ENCODE results near the gene RNF222.

RNF222 gene, protein sequence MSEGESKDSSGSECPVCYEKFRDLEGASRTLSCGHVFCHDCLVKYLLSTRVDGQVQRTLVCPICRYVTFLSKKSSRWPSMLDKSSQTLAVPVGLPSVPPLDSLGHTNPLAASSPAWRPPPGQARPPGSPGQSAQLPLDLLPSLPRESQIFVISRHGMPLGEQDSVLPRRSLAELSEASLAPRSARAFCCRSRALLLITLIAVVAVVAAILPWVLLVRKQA

DNA sequence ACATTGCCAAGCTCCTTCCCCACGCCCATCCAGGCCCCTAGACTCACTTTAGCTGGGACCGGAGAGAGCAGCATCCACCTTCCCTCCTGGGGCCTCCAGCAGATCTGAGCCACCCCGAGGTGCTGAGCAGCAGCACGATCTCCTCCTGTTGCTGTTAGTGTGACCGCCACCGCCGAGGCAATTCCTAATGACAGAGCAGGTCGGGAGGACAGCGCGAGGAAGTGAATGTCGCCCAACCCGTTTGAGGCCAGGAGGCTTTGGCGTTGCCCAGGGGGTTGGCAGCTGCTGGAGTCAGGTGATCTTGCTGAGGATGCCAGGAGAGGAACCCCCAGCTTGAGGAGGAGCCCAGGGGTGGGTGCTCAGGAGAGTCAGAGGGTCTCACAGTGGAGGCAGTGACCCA lies at the start of gene RNF222:
Gene RNF222, minus strand, starts transcription at position 192 of the 400 bp plus-strand sequence. CDS start 4,366 bp downstream, outside the sequence.
- no peak for DNase-seq (ENCODE audit: low spot score)
- Mint-ChIP-seq H3K36me3 (ENCODE audit: low read depth) (peaks cover 3% of the 10 kb centered on the region), H3K27ac (no peak within 1 kb of the TSS), H3K4me3 (no peak within 1 kb of the TSS), H3K9me3 (no peaks in the 10 kb centered on the region), H3K27me3 (ENCODE audit: low read depth) (peaks cover 39% of the 10 kb centered on the region), H3K4me1 (ENCODE audit: low read depth) (peaks cover 11% of the 10 kb centered on the region)

DNA sequence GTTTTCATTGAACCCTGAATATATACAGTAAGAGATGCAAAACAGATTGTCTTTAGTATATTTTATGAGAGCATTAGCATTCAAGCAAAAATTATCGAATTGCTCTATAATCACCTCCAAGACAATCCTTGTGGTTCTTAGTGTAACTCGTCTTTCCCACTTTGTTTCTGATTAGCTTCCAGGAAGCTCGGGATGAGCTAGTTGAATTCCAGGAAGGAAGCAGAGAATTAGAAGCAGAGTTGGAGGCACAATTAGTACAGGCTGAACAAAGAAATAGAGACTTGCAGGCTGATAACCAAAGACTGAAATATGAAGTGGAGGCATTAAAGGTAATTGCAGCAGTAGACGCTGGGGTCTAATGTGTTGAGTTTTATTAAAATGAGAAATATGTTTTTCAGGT lies 47.9 kb upstream of the RNF222 start:
- H3K36me3 Mint-ChIP-seq (ENCODE audit: low read depth) = peaks cover 44% of the 10 kb centered on the region
- H3K4me3 Mint-ChIP-seq = no peak overlapping the region
- no peak for DNase-seq (ENCODE audit: low spot score)
- no peaks in the 10 kb centered on the region for H3K27me3 Mint-ChIP-seq (ENCODE audit: low read depth)
- H3K4me1 Mint-ChIP-seq (ENCODE audit: low read depth) = peaks cover 31% of the 10 kb centered on the region
- H3K9me3 Mint-ChIP-seq = no peaks in the 10 kb centered on the region
- H3K27ac Mint-ChIP-seq = no peak overlapping the region

DNA sequence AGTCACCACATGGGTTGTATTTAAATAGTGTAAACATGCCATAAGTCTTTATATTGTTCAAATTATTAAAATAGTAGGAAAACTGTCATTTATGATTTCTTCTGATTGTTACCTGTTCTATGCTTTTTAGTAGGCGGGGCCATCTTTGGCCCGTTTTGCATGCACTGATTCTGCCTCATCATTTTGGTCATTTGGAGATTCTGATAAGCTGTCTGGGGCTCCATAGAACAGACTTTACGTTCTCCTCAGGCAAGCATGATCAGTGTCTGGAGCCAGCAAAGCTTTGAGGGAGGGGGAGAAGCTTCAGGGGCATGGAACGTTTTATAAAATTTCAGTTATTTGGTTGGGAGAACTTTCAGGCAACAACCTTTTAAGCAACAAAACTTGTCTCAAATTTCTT lies 46.9 kb upstream of the RNF222 start:
- Mint-ChIP-seq H3K4me1 (ENCODE audit: low read depth) (peaks cover 35% of the 10 kb centered on the region), H3K4me3 (no peak overlapping the region), H3K27ac (no peak overlapping the region), H3K9me3 (no peaks in the 10 kb centered on the region), H3K27me3 (ENCODE audit: low read depth) (no peaks in the 10 kb centered on the region), H3K36me3 (ENCODE audit: low read depth) (peaks cover 44% of the 10 kb centered on the region)
- no peak for DNase-seq (ENCODE audit: low spot score)

DNA sequence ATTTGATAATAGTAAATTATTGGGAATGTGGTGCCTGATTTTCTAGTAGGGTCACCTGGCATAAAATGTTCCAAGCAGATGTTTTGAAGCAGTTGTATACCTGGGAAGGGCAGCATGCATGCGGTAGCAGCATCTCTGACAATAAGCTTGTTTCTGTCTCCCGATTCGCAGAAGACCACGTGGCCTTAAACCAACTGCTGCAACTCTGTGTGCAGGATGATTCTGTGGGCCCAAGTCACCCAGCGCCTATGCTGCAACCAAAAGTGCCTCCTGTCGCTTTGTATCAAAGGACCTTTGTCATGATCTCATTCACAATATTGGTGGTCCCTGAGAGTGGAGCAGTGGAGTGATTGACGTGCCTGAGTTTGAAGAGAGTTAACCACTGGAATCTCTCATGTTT lies 46.1 kb upstream of the RNF222 start:
- Mint-ChIP-seq H3K36me3 (ENCODE audit: low read depth) (peaks cover 43% of the 10 kb centered on the region), H3K27ac (no peak overlapping the region), H3K4me3 (no peak overlapping the region), H3K27me3 (ENCODE audit: low read depth) (no peaks in the 10 kb centered on the region), H3K4me1 (ENCODE audit: low read depth) (peaks cover 35% of the 10 kb centered on the region), H3K9me3 (no peaks in the 10 kb centered on the region)
- DNase-seq (ENCODE audit: low spot score) = no peak

DNA sequence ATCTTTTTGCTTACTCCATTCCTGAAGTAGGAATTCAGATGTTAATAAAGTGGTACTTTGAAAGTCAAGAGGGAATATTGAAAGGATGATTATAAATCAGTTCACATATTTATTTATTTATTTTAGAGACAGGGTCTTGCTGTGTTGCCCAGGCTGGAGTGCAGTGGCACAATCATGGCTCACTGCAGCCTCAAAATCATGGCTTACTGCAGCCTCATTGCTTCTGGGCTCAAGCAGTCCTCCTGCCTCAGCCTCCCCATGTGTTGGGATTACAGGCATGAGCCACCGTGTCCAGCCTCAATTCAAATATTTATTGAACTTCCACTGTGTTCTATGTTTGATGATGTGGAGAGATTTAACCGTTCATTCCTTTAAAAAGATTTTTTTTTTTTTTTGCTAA lies 44.7 kb upstream of the RNF222 start:
- peaks cover 38% of the 10 kb centered on the region for H3K36me3 Mint-ChIP-seq (ENCODE audit: low read depth)
- no peaks in the 10 kb centered on the region for H3K27me3 Mint-ChIP-seq (ENCODE audit: low read depth)
- DNase-seq (ENCODE audit: low spot score) = no peak
- no peak overlapping the region for H3K4me3 Mint-ChIP-seq
- H3K27ac Mint-ChIP-seq = no peak overlapping the region
- no peaks in the 10 kb centered on the region for H3K9me3 Mint-ChIP-seq
- H3K4me1 Mint-ChIP-seq (ENCODE audit: low read depth) = peaks cover 37% of the 10 kb centered on the region

DNA sequence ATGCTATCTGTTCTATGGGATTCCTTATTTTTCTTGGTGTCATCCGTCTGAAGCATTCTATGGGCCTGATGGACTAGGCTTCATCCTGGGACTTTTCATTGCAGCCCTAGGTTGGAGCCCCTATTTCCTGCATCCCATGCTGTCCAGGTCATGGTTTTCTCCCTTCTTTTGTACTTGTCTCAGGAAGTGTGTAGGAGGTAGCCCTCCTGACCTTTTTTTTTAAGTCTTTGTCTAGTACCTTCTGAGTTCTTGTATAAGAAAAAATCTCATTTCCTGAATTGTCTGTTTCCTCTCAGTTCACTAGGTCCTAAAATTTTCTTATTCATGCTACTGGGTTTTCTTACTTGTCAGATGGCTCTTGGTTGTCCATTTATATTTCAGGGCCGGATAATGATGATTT lies 44.1 kb upstream of the RNF222 start:
- peak overlapping the region; percentile 29 for H3K27ac Mint-ChIP-seq
- no peaks in the 10 kb centered on the region for H3K27me3 Mint-ChIP-seq (ENCODE audit: low read depth)
- peak overlapping the region; percentile 10 for H3K4me3 Mint-ChIP-seq
- H3K4me1 Mint-ChIP-seq (ENCODE audit: low read depth) = peaks cover 40% of the 10 kb centered on the region
- peaks cover 37% of the 10 kb centered on the region for H3K36me3 Mint-ChIP-seq (ENCODE audit: low read depth)
- DNase-seq (ENCODE audit: low spot score) = no peak
- H3K9me3 Mint-ChIP-seq = no peaks in the 10 kb centered on the region

DNA sequence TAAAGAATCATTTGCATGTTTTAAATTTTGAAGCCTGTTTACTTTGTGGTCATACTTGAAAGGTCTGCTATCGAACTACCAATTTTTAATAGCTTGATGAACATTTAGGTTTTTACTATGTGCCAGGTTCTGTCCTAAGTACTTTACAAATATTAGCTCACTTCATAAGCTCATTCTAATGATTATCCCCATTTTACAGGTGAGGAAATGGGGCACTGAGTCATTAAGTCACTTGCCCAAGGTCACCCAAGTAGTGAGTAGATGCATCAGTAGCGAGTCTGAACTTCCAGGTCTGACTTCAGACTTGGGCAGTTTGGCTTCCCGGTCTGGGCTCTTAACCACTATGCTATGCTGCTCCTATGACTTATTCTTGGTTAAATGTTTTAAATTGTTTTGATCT lies 42.1 kb upstream of the RNF222 start:
- H3K27ac Mint-ChIP-seq = no peak overlapping the region
- DNase-seq (ENCODE audit: low spot score) = no peak
- H3K4me1 Mint-ChIP-seq (ENCODE audit: low read depth) = peaks cover 46% of the 10 kb centered on the region
- peaks cover 31% of the 10 kb centered on the region for H3K36me3 Mint-ChIP-seq (ENCODE audit: low read depth)
- no peaks in the 10 kb centered on the region for H3K9me3 Mint-ChIP-seq
- no peaks in the 10 kb centered on the region for H3K27me3 Mint-ChIP-seq (ENCODE audit: low read depth)
- no peak overlapping the region for H3K4me3 Mint-ChIP-seq

DNA sequence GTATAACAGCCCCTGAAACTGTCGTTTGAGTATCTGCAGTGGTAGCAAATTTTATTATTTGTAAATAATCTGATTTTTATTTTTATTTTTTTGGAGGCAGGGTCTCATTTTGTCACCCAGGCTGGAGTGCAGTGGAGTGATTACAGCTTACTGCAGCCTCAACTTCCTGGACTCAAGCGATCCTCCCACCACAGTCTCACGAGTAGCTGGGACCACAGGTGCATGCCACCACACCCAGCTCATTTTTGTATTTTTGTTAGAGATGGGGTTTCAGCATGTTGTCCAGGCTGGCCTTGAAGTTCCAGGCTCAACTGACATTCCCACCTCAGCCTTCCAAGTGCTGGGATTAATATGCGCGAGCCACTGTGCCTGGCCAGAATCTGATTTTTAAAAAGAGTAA lies 40.8 kb upstream of the RNF222 start:
- peaks cover 40% of the 10 kb centered on the region for H3K4me1 Mint-ChIP-seq (ENCODE audit: low read depth)
- H3K4me3 Mint-ChIP-seq = no peak overlapping the region
- H3K27me3 Mint-ChIP-seq (ENCODE audit: low read depth) = no peaks in the 10 kb centered on the region
- DNase-seq (ENCODE audit: low spot score) = no peak
- H3K9me3 Mint-ChIP-seq = no peaks in the 10 kb centered on the region
- H3K36me3 Mint-ChIP-seq (ENCODE audit: low read depth) = peaks cover 25% of the 10 kb centered on the region
- no peak overlapping the region for H3K27ac Mint-ChIP-seq

DNA sequence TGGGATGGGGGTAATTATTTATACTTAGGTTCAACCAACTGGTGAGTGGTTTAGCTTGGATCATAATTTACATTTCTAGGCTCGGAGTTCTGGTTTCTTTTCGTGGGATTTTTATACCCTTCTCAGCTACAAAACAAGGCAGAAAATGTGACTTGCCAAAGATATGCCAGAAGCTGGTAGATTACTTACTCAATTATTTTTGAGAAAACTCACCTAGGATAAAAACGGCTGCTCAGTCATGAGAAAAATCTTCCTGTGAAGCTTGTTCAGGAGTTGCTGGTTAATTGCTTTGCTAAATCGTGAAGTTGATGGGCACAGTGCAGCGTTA lies 39.2 kb upstream of the RNF222 start:
- H3K4me1 Mint-ChIP-seq (ENCODE audit: low read depth) = peaks cover 34% of the 10 kb centered on the region
- DNase-seq (ENCODE audit: low spot score) = no peak
- peaks cover 23% of the 10 kb centered on the region for H3K36me3 Mint-ChIP-seq (ENCODE audit: low read depth)
- H3K27me3 Mint-ChIP-seq (ENCODE audit: low read depth) = no peaks in the 10 kb centered on the region
- H3K27ac Mint-ChIP-seq = peak overlapping the region; percentile 98
- H3K4me3 Mint-ChIP-seq = peak overlapping the region; percentile 94
- no peaks in the 10 kb centered on the region for H3K9me3 Mint-ChIP-seq

DNA sequence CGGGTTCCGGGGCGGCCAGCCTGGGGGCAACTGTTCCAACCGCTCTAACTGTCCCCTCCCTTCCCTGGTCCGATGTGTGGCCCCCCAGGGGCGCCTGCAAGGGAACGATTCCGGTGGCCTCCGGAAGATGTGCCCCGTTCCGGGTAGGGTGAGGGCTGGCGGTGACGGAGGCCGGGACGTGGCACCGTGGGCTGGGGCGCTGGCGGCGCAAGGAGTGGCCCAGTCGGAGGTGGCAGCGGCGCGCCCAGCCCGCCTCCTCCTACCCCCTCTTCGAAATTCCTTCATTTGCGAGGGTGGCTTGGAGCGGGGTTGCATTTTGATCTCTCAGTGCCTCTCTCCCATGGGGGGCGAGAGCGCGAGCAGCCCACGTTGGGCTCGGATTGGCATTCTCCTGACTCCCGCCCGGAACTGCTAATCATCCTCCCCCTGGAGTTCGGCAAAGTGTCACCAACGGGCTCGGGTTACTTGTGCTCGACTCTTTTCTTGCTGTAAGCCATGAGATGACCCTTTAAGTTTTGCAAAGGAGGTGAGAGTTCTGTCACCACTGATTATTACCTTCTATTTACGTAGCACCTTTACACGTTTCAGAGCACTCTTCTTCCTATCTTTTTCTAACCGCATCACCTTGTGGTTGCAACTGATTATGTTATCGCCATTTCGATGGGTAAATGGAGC lies 38.7 kb upstream of the RNF222 start:
- no peaks in the 10 kb centered on the region for H3K27me3 Mint-ChIP-seq (ENCODE audit: low read depth)
- H3K4me3 Mint-ChIP-seq = peak overlapping the region; percentile 94
- DNase-seq (ENCODE audit: low spot score) = peak; percentile 69
- H3K4me1 Mint-ChIP-seq (ENCODE audit: low read depth) = peaks cover 30% of the 10 kb centered on the region
- peaks cover 23% of the 10 kb centered on the region for H3K36me3 Mint-ChIP-seq (ENCODE audit: low read depth)
- H3K27ac Mint-ChIP-seq = peak overlapping the region; percentile 98
- H3K9me3 Mint-ChIP-seq = no peaks in the 10 kb centered on the region

DNA sequence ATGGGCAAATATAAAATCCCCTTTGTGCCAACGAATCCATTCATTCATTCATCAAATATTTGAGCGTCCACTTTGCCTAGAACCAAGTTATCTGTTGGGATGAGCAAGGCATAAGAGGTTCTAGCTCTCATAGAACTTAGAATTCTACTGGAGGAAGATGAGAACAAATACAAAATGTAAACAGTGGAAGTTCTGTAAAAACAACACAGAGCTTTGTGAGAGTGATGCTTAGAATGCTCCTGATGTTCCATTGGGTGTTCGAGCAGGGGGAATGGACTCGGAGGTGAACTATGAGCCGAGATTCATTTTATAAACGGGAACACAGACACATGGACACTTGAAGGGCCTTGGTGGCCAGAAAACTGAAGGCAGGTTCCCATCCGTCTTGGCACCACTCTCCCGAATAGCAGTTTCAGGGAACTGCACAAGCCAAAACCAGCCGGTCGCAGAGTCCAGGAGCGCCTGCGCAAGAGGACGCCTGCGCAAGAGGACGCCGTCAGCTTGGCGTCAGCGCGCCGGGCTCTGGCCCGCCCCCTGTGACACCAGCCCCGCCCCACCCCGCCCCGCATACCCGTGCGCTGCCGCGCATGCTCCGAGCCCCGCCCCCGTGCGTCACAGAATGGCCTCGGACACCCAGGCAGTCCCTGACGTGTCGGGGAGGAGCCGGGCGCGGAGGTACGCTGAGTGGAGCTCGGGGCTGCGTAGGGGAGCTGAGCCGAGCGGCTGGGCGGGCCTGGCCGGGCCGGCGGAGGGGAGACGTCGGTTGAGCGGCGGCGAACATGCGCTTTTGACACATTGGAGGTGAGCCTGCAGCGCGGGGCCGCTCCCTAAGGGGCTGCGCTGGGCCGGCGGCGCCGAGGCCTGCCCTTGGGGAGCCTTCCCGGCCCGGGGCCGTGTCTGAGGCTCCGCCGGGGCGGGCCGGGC lies 37.9 kb upstream of the RNF222 start, which contains the start of gene NDEL1:
Gene NDEL1, plus strand, starts transcription at position 640 of the 924 bp plus-strand sequence. CDS start 8,388 bp downstream, outside the sequence.
- Mint-ChIP-seq H3K4me1 (ENCODE audit: low read depth) (peaks cover 24% of the 10 kb centered on the region), H3K4me3 (peak within 1 kb of the TSS; percentile 94), H3K27ac (peak within 1 kb of the TSS; percentile 98), H3K9me3 (no peaks in the 10 kb centered on the region), H3K27me3 (ENCODE audit: low read depth) (no peaks in the 10 kb centered on the region), H3K36me3 (ENCODE audit: low read depth) (peaks cover 19% of the 10 kb centered on the region)
- peak; percentile 99 for DNase-seq (ENCODE audit: low spot score)

DNA sequence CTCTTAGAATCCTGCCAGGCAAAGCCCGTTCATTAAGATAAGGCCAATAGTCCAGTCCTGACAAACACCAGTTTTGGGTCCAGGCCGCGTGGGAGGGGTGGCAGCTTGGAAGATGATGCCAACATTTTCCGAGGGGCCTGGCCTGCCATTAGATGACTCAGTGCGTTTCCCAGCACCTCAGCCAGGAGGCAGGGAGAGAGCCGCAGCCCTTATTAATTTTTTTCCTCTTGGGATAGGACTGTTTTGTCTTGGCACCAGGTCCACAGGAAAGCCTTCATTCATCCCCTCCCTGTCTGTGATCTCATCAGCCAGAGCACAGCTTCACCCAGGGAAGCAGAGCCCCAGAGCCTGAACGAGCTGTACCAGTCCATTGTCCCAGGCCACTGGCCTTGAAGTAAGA lies 33.3 kb upstream of the RNF222 start:
- no peaks in the 10 kb centered on the region for H3K36me3 Mint-ChIP-seq (ENCODE audit: low read depth)
- no peak overlapping the region for H3K4me3 Mint-ChIP-seq
- H3K4me1 Mint-ChIP-seq (ENCODE audit: low read depth) = peaks cover 3% of the 10 kb centered on the region
- H3K27me3 Mint-ChIP-seq (ENCODE audit: low read depth) = peaks cover 4% of the 10 kb centered on the region
- H3K9me3 Mint-ChIP-seq = no peaks in the 10 kb centered on the region
- H3K27ac Mint-ChIP-seq = no peak overlapping the region
- DNase-seq (ENCODE audit: low spot score) = no peak

DNA sequence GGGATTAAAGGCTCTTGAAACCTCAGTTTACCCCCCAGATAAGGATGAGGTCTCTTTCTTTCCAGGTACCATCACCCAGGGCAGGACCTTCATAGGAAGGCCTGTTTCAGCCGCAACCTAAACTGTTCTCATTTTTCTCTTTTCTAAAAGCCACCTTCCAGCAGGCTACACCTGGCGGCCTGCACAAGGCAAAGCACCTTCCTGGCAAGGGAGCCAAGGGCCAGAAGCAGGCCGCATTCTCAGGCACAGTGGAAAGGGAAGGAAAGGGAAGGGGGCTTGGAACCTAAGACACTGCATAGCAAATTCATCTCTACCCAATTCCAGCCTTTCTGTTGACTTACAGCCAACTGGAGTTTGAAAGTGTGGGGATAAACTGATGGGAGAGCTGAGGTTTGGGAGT lies 29.2 kb upstream of the RNF222 start:
- H3K27me3 Mint-ChIP-seq (ENCODE audit: low read depth) = peaks cover 20% of the 10 kb centered on the region
- no peak for DNase-seq (ENCODE audit: low spot score)
- H3K4me1 Mint-ChIP-seq (ENCODE audit: low read depth) = no peaks in the 10 kb centered on the region
- no peak overlapping the region for H3K4me3 Mint-ChIP-seq
- no peak overlapping the region for H3K27ac Mint-ChIP-seq
- no peaks in the 10 kb centered on the region for H3K36me3 Mint-ChIP-seq (ENCODE audit: low read depth)
- no peaks in the 10 kb centered on the region for H3K9me3 Mint-ChIP-seq

DNA sequence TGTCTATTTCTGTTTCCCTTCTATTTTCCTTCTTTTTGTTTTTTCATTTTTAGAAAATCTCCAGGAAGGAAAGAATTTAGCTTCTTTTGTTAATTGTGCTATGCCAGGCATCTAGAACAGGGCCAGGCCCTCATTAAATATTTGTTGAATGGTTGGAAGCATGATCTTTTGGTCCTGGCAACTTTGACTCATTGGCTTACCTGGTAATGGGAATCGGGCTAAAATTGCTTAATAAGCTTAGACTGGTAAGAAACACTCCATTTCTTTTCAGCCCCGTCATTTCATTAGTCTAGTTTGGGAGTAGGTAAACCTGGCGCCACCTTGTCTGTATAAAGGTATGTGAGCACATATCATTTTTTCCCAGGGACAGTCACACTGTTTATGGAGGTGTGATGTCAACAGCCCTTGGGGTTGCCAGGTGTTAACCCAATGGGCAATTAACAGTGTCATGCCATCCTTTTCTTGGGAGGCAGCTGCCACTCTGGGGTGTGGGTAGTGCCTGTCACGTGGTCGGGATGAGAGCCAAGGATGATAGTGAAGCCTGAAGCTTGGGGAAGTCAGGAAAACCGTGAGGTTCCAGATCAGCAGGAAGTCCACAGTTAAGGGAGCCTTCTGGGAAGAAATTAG lies 28.6 kb upstream of the RNF222 start:
- Mint-ChIP-seq H3K27ac (no peak overlapping the region), H3K9me3 (no peaks in the 10 kb centered on the region), H3K4me1 (ENCODE audit: low read depth) (no peaks in the 10 kb centered on the region), H3K27me3 (ENCODE audit: low read depth) (peaks cover 26% of the 10 kb centered on the region), H3K36me3 (ENCODE audit: low read depth) (no peaks in the 10 kb centered on the region), H3K4me3 (no peak overlapping the region)
- no peak for DNase-seq (ENCODE audit: low spot score)

Data from T-helper 2 cell treated with Interferon-gamma antibody and Interleukin-4, amounts not matched to agents 5 μg/mL and 100 μg/mL, for 36 hours (primary cell).